Measurements from ENCODE around the gene CDH20. TPM values are rescaled to one million over a fixed set of nuclear protein-coding genes. Genes with fewer than 3 reads are reported as not detected.

CDH20 gene
- total RNA-seq, 2 donors from 2014 or later: 0.28 to 0.68 TPM

DNA sequence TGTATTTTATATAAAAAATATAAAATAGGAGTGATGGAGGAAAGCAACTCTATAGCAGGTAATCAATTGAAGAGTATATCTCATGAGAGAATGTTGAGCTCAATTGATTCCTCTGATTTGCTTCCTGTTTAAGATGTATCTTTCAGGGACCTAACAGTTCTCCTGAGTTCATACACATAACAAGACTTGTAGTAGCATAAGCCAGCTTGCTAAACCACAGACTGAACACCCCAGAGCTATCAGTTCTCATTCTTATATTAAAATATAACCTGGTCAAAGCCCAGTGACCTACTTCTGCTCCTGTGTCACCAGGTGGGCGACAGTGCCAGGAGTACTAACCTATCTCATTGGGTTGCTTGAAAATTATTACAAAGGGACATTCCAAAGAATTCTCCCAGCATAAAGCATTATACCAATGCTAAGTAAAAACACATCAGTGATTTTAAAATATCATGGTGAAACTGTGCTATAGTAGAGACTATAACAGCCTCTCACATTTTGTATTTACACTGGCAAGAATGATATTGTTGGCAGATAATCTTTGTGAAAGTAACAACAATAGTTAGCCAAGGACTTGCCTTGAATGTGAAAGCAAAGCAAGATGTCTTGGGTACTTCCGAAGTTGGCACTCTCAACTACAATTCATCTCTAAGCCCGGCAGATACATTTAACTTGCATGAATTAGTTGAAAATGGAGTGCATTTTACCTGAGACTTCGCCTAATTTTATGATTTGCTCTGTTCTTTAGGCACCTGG is 40.8 kb upstream of the CDH20 start:
- Histone ChIP-seq H3K9me3 (no peaks in the 10 kb centered on the region), H3K36me3 (no peaks in the 10 kb centered on the region), H3K27me3 (replicated peaks; ENCODE audit: insufficient read depth) (no peaks in the 10 kb centered on the region), H3K27ac (no peak overlapping the region), H3K4me1 (replicated peaks) (no peaks in the 10 kb centered on the region), H3K4me3 (no peak overlapping the region)
- intact Hi-C loops (cut with DNase I): no loop called here
- TF ChIP-seq, protein P1, sequence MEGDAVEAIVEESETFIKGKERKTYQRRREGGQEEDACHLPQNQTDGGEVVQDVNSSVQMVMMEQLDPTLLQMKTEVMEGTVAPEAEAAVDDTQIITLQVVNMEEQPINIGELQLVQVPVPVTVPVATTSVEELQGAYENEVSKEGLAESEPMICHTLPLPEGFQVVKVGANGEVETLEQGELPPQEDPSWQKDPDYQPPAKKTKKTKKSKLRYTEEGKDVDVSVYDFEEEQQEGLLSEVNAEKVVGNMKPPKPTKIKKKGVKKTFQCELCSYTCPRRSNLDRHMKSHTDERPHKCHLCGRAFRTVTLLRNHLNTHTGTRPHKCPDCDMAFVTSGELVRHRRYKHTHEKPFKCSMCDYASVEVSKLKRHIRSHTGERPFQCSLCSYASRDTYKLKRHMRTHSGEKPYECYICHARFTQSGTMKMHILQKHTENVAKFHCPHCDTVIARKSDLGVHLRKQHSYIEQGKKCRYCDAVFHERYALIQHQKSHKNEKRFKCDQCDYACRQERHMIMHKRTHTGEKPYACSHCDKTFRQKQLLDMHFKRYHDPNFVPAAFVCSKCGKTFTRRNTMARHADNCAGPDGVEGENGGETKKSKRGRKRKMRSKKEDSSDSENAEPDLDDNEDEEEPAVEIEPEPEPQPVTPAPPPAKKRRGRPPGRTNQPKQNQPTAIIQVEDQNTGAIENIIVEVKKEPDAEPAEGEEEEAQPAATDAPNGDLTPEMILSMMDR (IDR thresholded peaks at IDR 0.05): no peak
- TF ChIP-seq POLR2AphosphoS5 (IDR thresholded peaks at IDR 0.05) (no peak), POLR2A (IDR thresholded peaks at IDR 0.05) (no peak)
- DNase-seq (ENCODE audit: low spot score): no peak
- 70% methylated on average over 4 of the region's 4 CpGs for WGBS

GRCh38 chr18:61295153-61295552 is 38.1 kb upstream of the CDH20 start:
- TF ChIP-seq, protein P1 (IDR thresholded peaks at IDR 0.05): no peak
- TF ChIP-seq POLR2A (IDR thresholded peaks at IDR 0.05): no peak
- no peak for TF ChIP-seq POLR2AphosphoS5 (IDR thresholded peaks at IDR 0.05)
- no peak for DNase-seq (ENCODE audit: low spot score)
- Histone ChIP-seq H3K27me3 (replicated peaks; ENCODE audit: insufficient read depth) (no peaks in the 10 kb centered on the region), H3K4me1 (replicated peaks) (no peaks in the 10 kb centered on the region), H3K4me3 (no peak overlapping the region), H3K27ac (no peak overlapping the region), H3K9me3 (no peaks in the 10 kb centered on the region), H3K36me3 (no peaks in the 10 kb centered on the region)
- WGBS: 97% methylated on average over 1 of the region's 1 CpG
- intact Hi-C loops (cut with DNase I): no loop called here

DNA sequence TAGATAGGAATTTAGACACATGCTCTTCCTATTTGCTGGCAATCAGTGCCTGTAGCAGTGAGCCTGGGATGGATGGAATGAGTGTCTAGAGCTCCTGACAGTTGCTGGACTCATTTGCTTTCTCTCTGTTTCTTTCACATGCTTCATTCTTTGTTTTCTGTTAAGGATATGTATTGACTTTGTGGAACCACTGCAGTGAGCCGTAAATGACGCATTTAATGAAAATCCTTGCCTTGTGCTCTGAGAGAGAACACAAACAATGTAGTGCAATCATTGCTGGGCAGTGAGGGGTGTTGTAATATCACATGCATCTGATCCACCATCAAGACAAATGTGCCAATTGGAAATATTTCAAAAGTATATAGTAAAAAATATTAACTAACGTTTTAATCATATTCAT is 25.2 kb upstream of the CDH20 start:
- H3K36me3 ChIP-seq: no peaks in the 10 kb centered on the region
- H3K9me3 ChIP-seq: no peaks in the 10 kb centered on the region
- H3K27me3 ChIP-seq (replicated peaks; ENCODE audit: insufficient read depth): no peaks in the 10 kb centered on the region
- no peak overlapping the region for H3K27ac ChIP-seq
- H3K4me3 ChIP-seq: no peak overlapping the region
- DNase-seq (ENCODE audit: low spot score): no peak
- H3K4me1 ChIP-seq (replicated peaks): no peaks in the 10 kb centered on the region
- 66% methylated on average over 3 of the region's 3 CpGs for WGBS
- TF ChIP-seq, protein P1 (IDR thresholded peaks at IDR 0.05): no peak
- TF ChIP-seq POLR2A (IDR thresholded peaks at IDR 0.05) (no peak), POLR2AphosphoS5 (IDR thresholded peaks at IDR 0.05) (no peak)
- intact Hi-C loops (cut with DNase I): no loop called here

DNA sequence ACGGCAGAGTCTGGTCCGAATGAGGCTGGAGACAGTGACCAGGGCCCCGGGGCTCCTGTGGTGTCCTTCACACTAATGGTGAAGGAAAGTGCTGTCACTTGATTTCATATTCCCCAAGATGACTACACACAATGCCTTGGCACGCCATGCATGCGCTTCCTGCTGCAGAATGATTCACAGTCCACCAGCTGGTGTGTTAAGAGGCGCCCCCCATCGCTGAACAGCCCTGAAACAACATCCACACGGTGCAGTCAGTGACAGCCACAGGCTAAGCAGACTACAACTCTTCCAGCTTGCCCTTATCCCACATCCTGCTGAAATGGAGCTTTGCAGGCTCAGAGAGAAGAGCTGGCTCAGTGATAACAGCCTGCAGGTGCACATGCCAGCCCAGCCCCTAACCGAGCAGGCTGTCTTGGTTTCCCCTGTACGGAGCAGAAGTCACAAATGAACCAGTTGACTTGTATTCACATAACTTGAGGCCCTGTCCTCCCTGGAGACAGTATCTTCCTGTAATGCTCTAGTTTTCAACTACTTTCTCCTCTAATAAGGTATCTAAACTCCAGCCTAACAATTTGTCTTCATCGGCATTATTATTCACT is 24.3 kb upstream of the CDH20 start:
- no peaks in the 10 kb centered on the region for H3K36me3 ChIP-seq
- H3K9me3 ChIP-seq: no peaks in the 10 kb centered on the region
- H3K27me3 ChIP-seq (replicated peaks; ENCODE audit: insufficient read depth): no peaks in the 10 kb centered on the region
- H3K27ac ChIP-seq: no peak overlapping the region
- no peak for DNase-seq (ENCODE audit: low spot score)
- TF ChIP-seq POLR2A (IDR thresholded peaks at IDR 0.05): no peak
- TF ChIP-seq POLR2AphosphoS5 (IDR thresholded peaks at IDR 0.05): no peak
- TF ChIP-seq, protein P1 (IDR thresholded peaks at IDR 0.05): no peak
- H3K4me1 ChIP-seq (replicated peaks): no peaks in the 10 kb centered on the region
- 78% methylated on average over 11 of the region's 11 CpGs for WGBS
- H3K4me3 ChIP-seq: no peak overlapping the region
- intact Hi-C loops (cut with DNase I): no loop called here

Data from prostate gland (tissue), 2 donors.